HepG2 (cell line): ENCODE measurements around the gene LZTR1. TPM values are rescaled to one million over a fixed set of nuclear protein-coding genes. Genes with fewer than 3 reads are reported as not detected.

ENCODE experiments used
- CC2D1A ChIP-seq: sonication (generic); formaldehyde crosslinking; IDR thresholded peaks from 2 replicates; pipeline ENCODE4 v1.8.1; 2023; ENCODE audit warnings: mild to moderate bottlenecking, missing genetic modification reagents
- HNF1B ChIP-seq: sonication (generic); formaldehyde crosslinking; IDR thresholded peaks from 2 replicates; pipeline ENCODE4 v1.5.1; 2020; ENCODE audit warnings: mild to moderate bottlenecking, moderate library complexity, missing genetic modification reagents
- HOXD1 ChIP-seq: sonication (generic); formaldehyde crosslinking; IDR thresholded peaks from 2 replicates; pipeline ENCODE4 v1.5.0; 2020; ENCODE audit warnings: missing genetic modification reagents
- IRX3 ChIP-seq: sonication (generic); formaldehyde crosslinking; IDR thresholded peaks from 2 replicates; pipeline ENCODE4 v1.8.1; 2023; ENCODE audit warnings: mild to moderate bottlenecking, low read depth, missing genetic modification reagents, borderline replicate concordance
- KLF9 ChIP-seq: IDR thresholded peaks from 2 replicates; pipeline ENCODE4 v1.6.1; 2016; ENCODE audit warnings: low read depth
- NFKB2 ChIP-seq: sonication (generic); formaldehyde crosslinking; IDR thresholded peaks from 2 replicates; pipeline ENCODE4 v1.4.0; 2020; ENCODE audit warnings: missing genetic modification reagents, borderline replicate concordance
- NR2C2 ChIP-seq: sonication (generic); formaldehyde crosslinking; IDR thresholded peaks from 2 replicates; pipeline ENCODE4 v1.4.0; 2020; ENCODE audit warnings: missing genetic modification reagents, mild to moderate bottlenecking, moderate library complexity, borderline replicate concordance
- REXO4 ChIP-seq: sonication (generic); formaldehyde crosslinking; IDR thresholded peaks from 2 replicates; pipeline ENCODE4 v1.8.0; 2022; ENCODE audit warnings: missing genetic modification reagents, mild to moderate bottlenecking, borderline replicate concordance
- SAP130 ChIP-seq: IDR thresholded peaks from 2 replicates; pipeline ENCODE4 v1.6.1; 2016; ENCODE audit warnings: low read depth
- THYN1 ChIP-seq: sonication (generic); formaldehyde crosslinking; IDR thresholded peaks from 2 replicates; pipeline ENCODE4 v1.8.1; 2023; ENCODE audit warnings: low read depth, mild to moderate bottlenecking, moderate library complexity, missing genetic modification reagents, borderline replicate concordance
- ZNF496 ChIP-seq: sonication (generic); formaldehyde crosslinking; IDR thresholded peaks from 2 replicates; pipeline ENCODE4 v1.8.1; 2023; ENCODE audit warnings: mild to moderate bottlenecking, moderate library complexity, missing genetic modification reagents; ENCODE audit not compliant: insufficient replicate concordance
- ZNF670 ChIP-seq: sonication (generic); formaldehyde crosslinking; IDR thresholded peaks from 2 replicates; pipeline ENCODE4 v1.8.0; 2022; ENCODE audit warnings: mild to moderate bottlenecking, missing genetic modification reagents, borderline replicate concordance
- ZNF850 ChIP-seq: sonication (generic); formaldehyde crosslinking; conservative IDR thresholded peaks from 2 replicates; pipeline ENCODE4 v1.9.0; 2021; ENCODE audit warnings: mild to moderate bottlenecking, missing genetic modification reagents
- ZSCAN21 ChIP-seq: sonication (generic); formaldehyde crosslinking; IDR thresholded peaks from 2 replicates; pipeline ENCODE4 v1.8.0; 2022; ENCODE audit warnings: mild to moderate bottlenecking, missing genetic modification reagents, moderate library complexity, borderline replicate concordance
- ZSCAN22 ChIP-seq: sonication (generic); formaldehyde crosslinking; IDR thresholded peaks from 2 replicates; pipeline ENCODE4 v1.4.0; 2020; ENCODE audit warnings: mild to moderate bottlenecking, missing genetic modification reagents
- ZSCAN9 ChIP-seq: IDR thresholded peaks from 2 replicates; pipeline ENCODE4 v1.6.1; 2016; ENCODE audit warnings: borderline replicate concordance
- polyA plus RNA-seq, 8 experiments: library from polyadenylated mRNA; depleted of rRNA in 3 of 8; stranded (reverse) in 7 of 8; unstranded in 1 of 8; fragments of >200 nt; fragmentation: Illumina TruSeq in 4 of 8; extraction: Trizol in 4 of 8; gene quantifications; 2 replicates each; pipeline versions ENCODE4 v1.2.1 to v1.2.3, GENCODE V29; 2011 to 2016; ENCODE audit warnings: low read depth in 4 of 8, missing spikeins in 1 of 8, mixed read lengths in 1 of 8; ENCODE audit not compliant: insufficient read depth in 1 of 8
- total RNA-seq, 5 experiments: library from RNA; depleted of rRNA; stranded (reverse); fragments of >200 nt; fragmentation: Illumina TruSeq; extraction: Trizol; gene quantifications; 2 replicates each; pipeline ENCODE4 v1.2.3, GENCODE V29; 2016; ENCODE audit warnings: low read depth in 1 of 5
- TF ChIP-seq, protein P1 (sequence below): sonication (generic); formaldehyde crosslinking; IDR thresholded peaks from 2 replicates; pipeline ENCODE4 v1.5.0; 2020; ENCODE audit warnings: mild to moderate bottlenecking, missing genetic modification reagents, borderline replicate concordance
- TF ChIP-seq, protein P2 (sequence below): sonication (generic); formaldehyde crosslinking; IDR thresholded peaks from 2 replicates; pipeline ENCODE4 v1.8.1; 2023; ENCODE audit warnings: mild to moderate bottlenecking, inconsistent platforms, moderate library complexity, missing genetic modification reagents, borderline replicate concordance
- TF ChIP-seq, protein P3 (sequence below): sonication (generic); formaldehyde crosslinking; IDR thresholded peaks from 2 replicates; pipeline ENCODE4 v1.5.0; 2020; ENCODE audit warnings: missing genetic modification reagents
- TF ChIP-seq, protein P4 (sequence below): sonication (generic); formaldehyde crosslinking; IDR thresholded peaks from 2 replicates; pipeline ENCODE4 v1.5.1; 2020; ENCODE audit warnings: missing genetic modification reagents, mild to moderate bottlenecking, borderline replicate concordance

Gene LZTR1
- total and polyA plus RNA-seq, 2 of the 13 experiments (the other 11 are each of a cell fraction or from before 2014, with no cell fraction given), result 21.8 to 22.4 TPM

GRCh38 chr22:21009638-21010425 lies 27.7 kb downstream of the LZTR1 start (continued):
- TF ChIP-seq, protein P1, sequence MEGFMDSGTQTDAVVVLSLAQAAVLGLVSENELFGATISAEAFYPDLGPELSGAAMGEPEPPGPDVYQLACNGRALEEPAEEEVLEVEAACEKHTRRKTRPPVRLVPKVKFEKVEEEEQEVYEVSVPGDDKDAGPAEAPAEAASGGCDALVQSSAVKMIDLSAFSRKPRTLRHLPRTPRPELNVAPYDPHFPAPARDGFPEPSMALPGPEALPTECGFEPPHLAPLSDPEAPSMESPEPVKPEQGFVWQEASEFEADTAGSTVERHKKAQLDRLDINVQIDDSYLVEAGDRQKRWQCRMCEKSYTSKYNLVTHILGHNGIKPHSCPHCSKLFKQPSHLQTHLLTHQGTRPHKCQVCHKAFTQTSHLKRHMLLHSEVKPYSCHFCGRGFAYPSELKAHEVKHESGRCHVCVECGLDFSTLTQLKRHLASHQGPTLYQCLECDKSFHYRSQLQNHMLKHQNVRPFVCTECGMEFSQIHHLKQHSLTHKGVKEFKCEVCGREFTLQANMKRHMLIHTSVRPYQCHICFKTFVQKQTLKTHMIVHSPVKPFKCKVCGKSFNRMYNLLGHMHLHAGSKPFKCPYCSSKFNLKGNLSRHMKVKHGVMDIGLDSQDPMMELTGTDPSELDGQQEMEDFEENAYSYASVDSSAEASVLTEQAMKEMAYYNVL, result no peak
- TF ChIP-seq NR2C2 (CRISPR knock-in tag) (no peak), HNF1B (CRISPR knock-in tag) (0 out of 2 replicates have a peak, but pooled peaks have one; percentile 30), ZSCAN21 (CRISPR knock-in tag) (0 out of 2 replicates have a peak, but pooled peaks have one; percentile 60), HOXD1 (CRISPR knock-in tag) (no peak), ZNF496 (CRISPR knock-in tag) (no peak), ZNF670 (CRISPR knock-in tag) (no peak), ZSCAN22 (CRISPR knock-in tag) (no peak), KLF9 (CRISPR knock-in tag) (peak; percentile 82; the same call in 1 of the 2 replicates), ZNF850 (no peak), REXO4 (CRISPR knock-in tag) (no peak), NFKB2 (peak; percentile 55; the same call in 1 of the 2 replicates), CC2D1A (CRISPR knock-in tag) (no peak), ZSCAN9 (CRISPR knock-in tag) (peak; percentile 98), IRX3 (CRISPR knock-in tag) (no peak), THYN1 (CRISPR knock-in tag) (no peak), SAP130 (CRISPR knock-in tag) (peak; percentile 86)
- TF ChIP-seq, protein P2, sequence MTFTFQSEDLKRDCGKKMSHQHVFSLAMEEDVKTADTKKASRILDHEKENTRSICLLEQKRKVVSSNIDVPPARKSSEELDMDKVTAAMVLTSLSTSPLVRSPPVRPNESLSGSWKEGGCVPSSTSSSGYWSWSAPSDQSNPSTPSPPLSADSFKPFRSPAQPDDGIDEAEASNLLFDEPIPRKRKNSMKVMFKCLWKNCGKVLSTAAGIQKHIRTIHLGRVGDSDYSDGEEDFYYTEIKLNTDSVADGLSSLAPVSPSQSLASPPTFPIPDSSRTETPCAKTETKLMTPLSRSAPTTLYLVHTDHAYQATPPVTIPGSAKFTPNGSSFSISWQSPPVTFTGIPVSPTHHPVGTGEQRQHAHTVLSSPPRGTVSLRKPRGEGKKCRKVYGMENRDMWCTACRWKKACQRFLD (CRISPR knock-in tag), result no peak
- TF ChIP-seq, protein P3, sequence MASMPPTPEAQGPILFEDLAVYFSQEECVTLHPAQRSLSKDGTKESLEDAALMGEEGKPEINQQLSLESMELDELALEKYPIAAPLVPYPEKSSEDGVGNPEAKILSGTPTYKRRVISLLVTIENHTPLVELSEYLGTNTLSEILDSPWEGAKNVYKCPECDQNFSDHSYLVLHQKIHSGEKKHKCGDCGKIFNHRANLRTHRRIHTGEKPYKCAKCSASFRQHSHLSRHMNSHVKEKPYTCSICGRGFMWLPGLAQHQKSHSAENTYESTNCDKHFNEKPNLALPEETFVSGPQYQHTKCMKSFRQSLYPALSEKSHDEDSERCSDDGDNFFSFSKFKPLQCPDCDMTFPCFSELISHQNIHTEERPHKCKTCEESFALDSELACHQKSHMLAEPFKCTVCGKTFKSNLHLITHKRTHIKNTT (CRISPR knock-in tag), result no peak
- TF ChIP-seq, protein P4, sequence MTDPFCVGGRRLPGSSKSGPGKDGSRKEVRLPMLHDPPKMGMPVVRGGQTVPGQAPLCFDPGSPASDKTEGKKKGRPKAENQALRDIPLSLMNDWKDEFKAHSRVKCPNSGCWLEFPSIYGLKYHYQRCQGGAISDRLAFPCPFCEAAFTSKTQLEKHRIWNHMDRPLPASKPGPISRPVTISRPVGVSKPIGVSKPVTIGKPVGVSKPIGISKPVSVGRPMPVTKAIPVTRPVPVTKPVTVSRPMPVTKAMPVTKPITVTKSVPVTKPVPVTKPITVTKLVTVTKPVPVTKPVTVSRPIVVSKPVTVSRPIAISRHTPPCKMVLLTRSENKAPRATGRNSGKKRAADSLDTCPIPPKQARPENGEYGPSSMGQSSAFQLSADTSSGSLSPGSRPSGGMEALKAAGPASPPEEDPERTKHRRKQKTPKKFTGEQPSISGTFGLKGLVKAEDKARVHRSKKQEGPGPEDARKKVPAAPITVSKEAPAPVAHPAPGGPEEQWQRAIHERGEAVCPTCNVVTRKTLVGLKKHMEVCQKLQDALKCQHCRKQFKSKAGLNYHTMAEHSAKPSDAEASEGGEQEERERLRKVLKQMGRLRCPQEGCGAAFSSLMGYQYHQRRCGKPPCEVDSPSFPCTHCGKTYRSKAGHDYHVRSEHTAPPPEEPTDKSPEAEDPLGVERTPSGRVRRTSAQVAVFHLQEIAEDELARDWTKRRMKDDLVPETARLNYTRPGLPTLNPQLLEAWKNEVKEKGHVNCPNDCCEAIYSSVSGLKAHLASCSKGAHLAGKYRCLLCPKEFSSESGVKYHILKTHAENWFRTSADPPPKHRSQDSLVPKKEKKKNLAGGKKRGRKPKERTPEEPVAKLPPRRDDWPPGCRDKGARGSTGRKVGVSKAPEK, result no peak
